HG03521 (cell line): Measurements from ENCODE around the gene MDH1.

ENCODE experiments used
- ATAC-seq: cut with Tn5 transposase; IDR thresholded peaks from one replicate; pipeline ENCODE4 v1.9.1; 2021; ENCODE audit warnings: mild to moderate bottlenecking, moderate library complexity; ENCODE audit not compliant: unreplicated experiment

MDH1 gene

GRCh38 chr2:63628403-63628942 is 39.7 kb downstream of the MDH1 start:
- no peak for ATAC-seq

- ATAC-seq = no peak
Measured at GRCh38 chr2:63631501-63631900, 42.7 kb downstream of the MDH1 start.

GRCh38 chr2:63632382-63632781 is 43.6 kb downstream of the MDH1 start:
- no peak for ATAC-seq

- ATAC-seq = no peak
Measured at GRCh38 chr2:63639344-63639743, 50.6 kb downstream of the MDH1 start.

- ATAC-seq = no peak
Measured at GRCh38 chr2:63642946-63643345, 54.2 kb downstream of the MDH1 start.

GRCh38 chr2:63643486-63643885 is 54.7 kb downstream of the MDH1 start:
- no peak for ATAC-seq

GRCh38 chr2:63648632-63649031 is 59.9 kb downstream of the MDH1 start:
- ATAC-seq = no peak

- no peak for ATAC-seq
Measured at GRCh38 chr2:63649829-63650228, 61.1 kb downstream of the MDH1 start.

- no peak for ATAC-seq
Measured at GRCh38 chr2:63650756-63651155, 62.0 kb downstream of the MDH1 start.

GRCh38 chr2:63651356-63651755 is 62.6 kb downstream of the MDH1 start:
- ATAC-seq = no peak

- no peak for ATAC-seq
Measured at GRCh38 chr2:63651861-63652651, 63.3 kb downstream of the MDH1 start.

- ATAC-seq = no peak
Measured at GRCh38 chr2:63652652-63652985, 63.9 kb downstream of the MDH1 start.

GRCh38 chr2:63654959-63655358 is 66.2 kb downstream of the MDH1 start:
- ATAC-seq = no peak
